GM18861 (cell line): ENCODE measurements around the gene MOB2.

Source experiments
- ATAC-seq: cut with Tn5 transposase; IDR thresholded peaks from one replicate; pipeline ENCODE4 v1.9.1; 2021; ENCODE audit not compliant: unreplicated experiment

The MOB2 gene

GRCh38 chr11:1486054-1486825, at the start of gene MOB2:
TSS of gene MOB2 (minus strand) at chr11:1486779. CDS start at chr11:1486556, 223 bp downstream.
- ATAC-seq, result no peak

- ATAC-seq, result no peak
Measured at GRCh38 chr11:1534682-1535081, 48.1 kb upstream of the MOB2 start.

- ATAC-seq, result no peak
Measured at GRCh38 chr11:1534171-1534570, 47.6 kb upstream of the MOB2 start.

- ATAC-seq, result no peak
Measured at GRCh38 chr11:1533342-1533725, 46.8 kb upstream of the MOB2 start.

- no peak for ATAC-seq
Measured at GRCh38 chr11:1532606-1533341, 46.2 kb upstream of the MOB2 start.

GRCh38 chr11:1532014-1532586, 45.5 kb upstream of the MOB2 start:
- no peak for ATAC-seq

- ATAC-seq, result no peak
Measured at GRCh38 chr11:1531449-1532013, 45.0 kb upstream of the MOB2 start.

- no peak for ATAC-seq
Measured at GRCh38 chr11:1530686-1531448, 44.3 kb upstream of the MOB2 start.

GRCh38 chr11:1529774-1530173, 43.2 kb upstream of the MOB2 start:
- ATAC-seq, result no peak

- no peak for ATAC-seq
Measured at GRCh38 chr11:1529286-1529685, 42.7 kb upstream of the MOB2 start.

GRCh38 chr11:1528710-1529109, 42.1 kb upstream of the MOB2 start:
- ATAC-seq, result no peak

- no peak for ATAC-seq
Measured at GRCh38 chr11:1526785-1527184, 40.2 kb upstream of the MOB2 start.

GRCh38 chr11:1523779-1524178, 37.2 kb upstream of the MOB2 start:
- no peak for ATAC-seq

- no peak for ATAC-seq
Measured at GRCh38 chr11:1523077-1523476, 36.5 kb upstream of the MOB2 start.

GRCh38 chr11:1522081-1522424, 35.5 kb upstream of the MOB2 start:
- ATAC-seq, result no peak

GRCh38 chr11:1521382-1522080, 35.0 kb upstream of the MOB2 start:
- peak; percentile 77 for ATAC-seq

- no peak for ATAC-seq
Measured at GRCh38 chr11:1520663-1521267, 34.2 kb upstream of the MOB2 start.

- ATAC-seq, result no peak
Measured at GRCh38 chr11:1520209-1520662, 33.7 kb upstream of the MOB2 start.

- ATAC-seq, result no peak
Measured at GRCh38 chr11:1519028-1520010, 32.7 kb upstream of the MOB2 start.
